ENCODE results near the gene TRAPPC12.

- no peak for TF ChIP-seq EP300 (IDR thresholded peaks at IDR 0.05)
- no peak for TF ChIP-seq CTCF (IDR thresholded peaks at IDR 0.05)
- TF ChIP-seq POLR2A (IDR thresholded peaks at IDR 0.05) = no peak
- TF ChIP-seq POLR2AphosphoS5 (IDR thresholded peaks at IDR 0.05) = no peak
Measured at GRCh38 chr2:3343012-3343411, 36.5 kb upstream of the TRAPPC12 start.

Data from gastroesophageal sphincter (tissue), 3 donors.